ENCODE data around the gene KRTAP10-11. TPM values are rescaled to one million over a fixed set of nuclear protein-coding genes. Genes with fewer than 3 reads are reported as not detected.
"Not testable (repeated sequence)": the region's sequence is repeated elsewhere in the genome, so short reads cannot be mapped to it uniquely, and the experiment has no call there.

The KRTAP10-11 gene
- total and polyA plus RNA-seq, 2 donors (not counting 1 experiment from before 2014, with no cell fraction given) = not detected

DNA sequence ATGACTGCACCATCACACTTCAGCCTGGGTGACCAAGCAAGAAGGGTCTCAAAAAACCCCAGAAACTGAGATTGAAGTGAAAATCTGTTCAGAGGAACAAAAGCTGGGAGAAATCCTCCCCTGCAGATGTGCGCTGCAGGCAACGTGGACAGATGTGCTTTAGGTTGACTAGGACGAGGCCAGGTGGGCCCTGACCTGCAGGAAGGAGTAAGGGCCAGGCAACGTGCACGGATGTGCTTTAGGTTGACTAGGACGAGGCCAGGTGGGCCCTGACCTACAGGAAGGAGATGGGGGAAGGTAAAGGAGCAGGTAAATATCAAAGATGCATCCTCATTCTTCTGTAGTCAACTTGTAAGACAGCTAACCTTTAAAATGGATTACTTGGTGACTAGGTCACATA is 38.3 kb downstream of the KRTAP10-11 start:
- H3K9me3 ChIP-seq (ENCODE audit: control extremely low read depth in 1 of 3, control insufficient read depth in 2 of 3, insufficient read depth in 1 of 3, low read length in 2 of 3) = peaks cover 0 to 4% (median 0%) of the 10 kb centered on the region in 3 donors
- no peak overlapping the region for H3K4me3 ChIP-seq (ENCODE audit: control extremely low read depth in 1 of 5, extremely low read depth in 1 of 5, insufficient read depth in 1 of 5, low read depth in 2 of 5, low read length in 4 of 5)
- H3K9ac ChIP-seq (ENCODE audit: low read length) = no peak overlapping the region
- intact Hi-C loops (cut with micrococcal nuclease) = no loop called here
- H3K36me3 ChIP-seq (replicated peaks in 1 of 2; ENCODE audit: control extremely low read depth in 1 of 2, control insufficient read depth in 1 of 2, extremely low read depth in 1 of 2, insufficient read depth in 2 of 2, low read length in 1 of 2) = no peaks in the 10 kb centered on the region
- POLR2A ChIA-PET = no interaction called here
- no peak for DNase-seq
- peaks cover 0 to 14% (median 1%) of the 10 kb centered on the region in 4 experiments for H3K27me3 ChIP-seq (replicated peaks in 1 of 4; ENCODE audit: control extremely low read depth in 1 of 4, control insufficient read depth in 3 of 4, insufficient read depth in 4 of 4, low read length in 3 of 4)
- no peak overlapping the region for H3K27ac ChIP-seq (ENCODE audit: low read length in 2 of 2)
- TF ChIP-seq, protein P1, sequence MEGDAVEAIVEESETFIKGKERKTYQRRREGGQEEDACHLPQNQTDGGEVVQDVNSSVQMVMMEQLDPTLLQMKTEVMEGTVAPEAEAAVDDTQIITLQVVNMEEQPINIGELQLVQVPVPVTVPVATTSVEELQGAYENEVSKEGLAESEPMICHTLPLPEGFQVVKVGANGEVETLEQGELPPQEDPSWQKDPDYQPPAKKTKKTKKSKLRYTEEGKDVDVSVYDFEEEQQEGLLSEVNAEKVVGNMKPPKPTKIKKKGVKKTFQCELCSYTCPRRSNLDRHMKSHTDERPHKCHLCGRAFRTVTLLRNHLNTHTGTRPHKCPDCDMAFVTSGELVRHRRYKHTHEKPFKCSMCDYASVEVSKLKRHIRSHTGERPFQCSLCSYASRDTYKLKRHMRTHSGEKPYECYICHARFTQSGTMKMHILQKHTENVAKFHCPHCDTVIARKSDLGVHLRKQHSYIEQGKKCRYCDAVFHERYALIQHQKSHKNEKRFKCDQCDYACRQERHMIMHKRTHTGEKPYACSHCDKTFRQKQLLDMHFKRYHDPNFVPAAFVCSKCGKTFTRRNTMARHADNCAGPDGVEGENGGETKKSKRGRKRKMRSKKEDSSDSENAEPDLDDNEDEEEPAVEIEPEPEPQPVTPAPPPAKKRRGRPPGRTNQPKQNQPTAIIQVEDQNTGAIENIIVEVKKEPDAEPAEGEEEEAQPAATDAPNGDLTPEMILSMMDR (IDR thresholded peaks at IDR 0.05) = no peak
- TF ChIP-seq EZH2 (IDR thresholded peaks at IDR 0.05; ENCODE audit: borderline replicate concordance, insufficient read depth, low read depth, low read length, poor library complexity, severe bottlenecking) = no peak
- H3K4me1 Mint-ChIP-seq = no peaks in the 10 kb centered on the region
- no peak for ATAC-seq (ENCODE audit: low read depth)
- H3K4me1 ChIP-seq (ENCODE audit: control insufficient read depth in 2 of 2, insufficient read depth in 2 of 2, low read length in 2 of 2) = no peaks in the 10 kb centered on the region
- H3K79me2 ChIP-seq (ENCODE audit: control insufficient read depth, insufficient read depth, low read length) = no peaks in the 10 kb centered on the region
- 63% methylated on average over 6 of the region's 6 CpGs for WGBS (ENCODE audit: insufficient coverage)
- no peak overlapping the region for H2AFZ ChIP-seq (ENCODE audit: insufficient read depth, low read depth, low read length, poor library complexity, severe bottlenecking)
- CTCF ChIA-PET = no interaction called here
- no peak overlapping the region for H3K27ac Mint-ChIP-seq
- no peak overlapping the region for H3K4me3 Mint-ChIP-seq
- H3K27me3 Mint-ChIP-seq = peaks cover 56% of the 10 kb centered on the region
- no peaks in the 10 kb centered on the region for H3K9me3 Mint-ChIP-seq (ENCODE audit: insufficient read depth)
- no peak overlapping the region for H3K4me2 ChIP-seq (replicated peaks; ENCODE audit: low read depth, low read length, poor library complexity, severe bottlenecking)
- H4K20me1 ChIP-seq (ENCODE audit: control insufficient read depth, insufficient read depth, low read length, poor library complexity, severe bottlenecking) = no peaks in the 10 kb centered on the region

DNA sequence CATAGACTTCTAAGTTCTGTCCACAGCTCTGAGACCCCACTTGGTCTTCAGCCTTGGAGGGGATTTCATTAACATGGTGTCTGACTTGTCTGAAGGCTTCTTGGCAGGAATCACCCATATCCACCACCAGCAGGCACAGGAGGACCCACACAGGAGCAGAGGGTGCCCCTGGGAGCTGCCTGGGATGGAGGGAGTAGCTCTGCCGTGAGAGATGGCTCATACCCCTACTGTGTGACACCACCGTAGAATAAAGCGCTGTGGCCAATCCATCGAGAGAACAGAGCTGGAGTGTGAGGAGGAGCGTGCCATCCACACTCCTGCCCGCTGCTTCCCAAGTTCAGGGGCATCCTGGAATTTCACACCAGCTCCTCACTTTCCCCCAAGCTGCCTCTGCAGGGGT is 38.8 kb downstream of the KRTAP10-11 start:
- POLR2A ChIA-PET; intact Hi-C loops (cut with micrococcal nuclease): not testable (repeated sequence)
- peaks cover 54% of the 10 kb centered on the region for H3K27me3 Mint-ChIP-seq

More for the DNA sequence above, 38.8 kb downstream of the KRTAP10-11 start:
- H3K36me3 ChIP-seq (replicated peaks in 1 of 2; ENCODE audit: control extremely low read depth in 1 of 2, control insufficient read depth in 1 of 2, extremely low read depth in 1 of 2, insufficient read depth in 2 of 2, low read length in 1 of 2); H3K4me1 Mint-ChIP-seq; DNase-seq; CTCF ChIA-PET; H3K79me2 ChIP-seq (ENCODE audit: control insufficient read depth, insufficient read depth, low read length); H3K9me3 Mint-ChIP-seq (ENCODE audit: insufficient read depth); H4K20me1 ChIP-seq (ENCODE audit: control insufficient read depth, insufficient read depth, low read length, poor library complexity, severe bottlenecking); H3K4me1 ChIP-seq (ENCODE audit: control insufficient read depth in 2 of 2, insufficient read depth in 2 of 2, low read length in 2 of 2); H3K4me3 Mint-ChIP-seq; ATAC-seq (ENCODE audit: low read depth); H2AFZ ChIP-seq (ENCODE audit: insufficient read depth, low read depth, low read length, poor library complexity, severe bottlenecking); H3K9ac ChIP-seq (ENCODE audit: low read length); H3K27ac ChIP-seq (ENCODE audit: low read length in 2 of 2); H3K4me2 ChIP-seq (replicated peaks; ENCODE audit: low read depth, low read length, poor library complexity, severe bottlenecking); H3K4me3 ChIP-seq (ENCODE audit: control extremely low read depth in 1 of 5, extremely low read depth in 1 of 5, insufficient read depth in 1 of 5, low read depth in 2 of 5, low read length in 4 of 5); H3K27ac Mint-ChIP-seq; H3K9me3 ChIP-seq (ENCODE audit: control extremely low read depth in 1 of 3, control insufficient read depth in 2 of 3, insufficient read depth in 1 of 3, low read length in 2 of 3): not testable (repeated sequence)
- peaks cover 0 to 14% (median 0%) of the 10 kb centered on the region in 4 experiments for H3K27me3 ChIP-seq (replicated peaks in 1 of 4; ENCODE audit: control extremely low read depth in 1 of 4, control insufficient read depth in 3 of 4, insufficient read depth in 4 of 4, low read length in 3 of 4)
- 94% methylated on average over 5 of the region's 6 CpGs for WGBS (ENCODE audit: insufficient coverage)

Data from B cell (primary cell).